Stomach (tissue), 4 donors: ENCODE results near the gene GALNS.

Source experiments
- CTCF ChIP-seq, 7 experiments: fragments of 450-650 bp in 4 of 7; fragments of 200-600 bp in 3 of 7; sonication (generic) in 3 of 7; IDR thresholded peaks; one replicate each; pipeline ENCODE4 v1.5.1; 2016 to 2019; ENCODE audit warnings: antibody characterized with exemption in 7 of 7, control low read depth in 2 of 7, mild to moderate bottlenecking in 1 of 7
- POLR2A ChIP-seq, 4 donors: fragments of 450-650 bp; IDR thresholded peaks; one replicate each; pipeline ENCODE4 v1.6.1; 2016; ENCODE audit warnings: antibody characterized with exemption in 4 of 4, control low read depth in 2 of 4, mild to moderate bottlenecking in 1 of 4, moderate library complexity in 1 of 4
- POLR2AphosphoS5 ChIP-seq, 3 donors: sonication (generic); formaldehyde crosslinking; IDR thresholded peaks; one replicate each; pipeline ENCODE4 v1.6.1; 2016; ENCODE audit warnings: antibody characterized with exemption in 3 of 3

GRCh38 chr16:88896238-88897070, 39.7 kb upstream of the GALNS start:
- no peak for TF ChIP-seq CTCF (IDR thresholded peaks at IDR 0.05)
- no peak for TF ChIP-seq POLR2A (IDR thresholded peaks at IDR 0.05)
- TF ChIP-seq POLR2AphosphoS5 (IDR thresholded peaks at IDR 0.05), result no peak
